K562 (cell line): ENCODE measurements around the gene SCN2B. TPM values are rescaled to one million over a fixed set of nuclear protein-coding genes. Genes with fewer than 3 reads are reported as not detected.

Source experiments
- ATAC-seq: fragments of 200-7000 bp; cut with Tn5 transposase; 3 replicates; pipeline ENCODE4 v1.9.1; 2020; ENCODE audit warnings: moderate library complexity
- BruUV-seq: library from RNA; stranded (reverse); fragments of 400-500 nt; replicated peaks from 2 replicates; lab custom pipeline; 2021; lab: Mats Ljungman, UMichigan
- CTCF ChIA-PET: fragments of 300-600 bp; formaldehyde crosslinking; extraction: SDS; loops from one replicate; lab custom pipeline; 2021; ENCODE audit warnings: low intra/inter-chr PET ratio; lab: Yijun Ruan, JAX
- POLR2A ChIA-PET: fragments of 300-600, 350-650 bp; sonication (Branson Sonifier 250); formaldehyde crosslinking; extraction: SDS; loops from one replicate; lab custom pipeline; 2021; ENCODE audit warnings: antibody characterized with exemption, inconsistent platforms; lab: Yijun Ruan, JAX
- DNase-seq, 4 experiments: peaks; one replicate each; pipeline versions ENCODE4 v3.0.0 to v3.0.0-alpha.2; 2011 to 2018; ENCODE audit warnings: low spot score in 3 of 4, mixed read lengths in 3 of 4; ENCODE audit errors: extremely low read depth in 1 of 4
- FAIRE-seq: peaks from 2 replicates; lab custom pipeline; 2011; peaks lifted over from hg19 to GRCh38; lab: Jason Lieb, UNC
- H2AFZ ChIP-seq: 2 replicates; pipeline ENCODE4 v1.6.0; 2011; ENCODE audit warnings: low read depth, low read length, control low read depth, inconsistent platforms
- H3K27ac ChIP-seq: fragments of 200-600 bp; 3 replicates; pipeline ENCODE4 v1.8.0; 2011; ENCODE audit warnings: low read depth, mild to moderate bottlenecking, control low read depth, inconsistent platforms, low read length, moderate library complexity, mixed read lengths; ENCODE audit errors: extremely low read depth
- H3K27me3 ChIP-seq, 2 experiments: fragments of 300-600 bp in 1 of 2; 2 replicates in 1 of 2; 3 replicates in 1 of 2; pipeline versions ENCODE4 v1.6.0 to v1.8.0; 2011; ENCODE audit warnings: inconsistent platforms in 2 of 2, low read length in 2 of 2, mild to moderate bottlenecking in 1 of 2, mixed read lengths in 1 of 2, moderate library complexity in 1 of 2; ENCODE audit not compliant: control insufficient read depth in 2 of 2, insufficient read depth in 2 of 2
- H3K36me3 ChIP-seq: fragments of 300-600 bp; 3 replicates; pipeline ENCODE4 v1.8.0; 2011; ENCODE audit warnings: mild to moderate bottlenecking, low read length, inconsistent platforms; ENCODE audit not compliant: control insufficient read depth, insufficient read depth
- H3K4me1 ChIP-seq, 2 experiments: fragments of 200-600 bp in 1 of 2; replicated peaks in 1 of 2; 2 replicates in 1 of 2; 3 replicates in 1 of 2; pipeline versions ENCODE4 v1.5.1 to v1.8.0; 2011; ENCODE audit warnings: inconsistent platforms in 2 of 2, low read length in 2 of 2, mild to moderate bottlenecking in 1 of 2, mixed read lengths in 1 of 2, moderate library complexity in 1 of 2; ENCODE audit not compliant: control insufficient read depth in 2 of 2, insufficient read depth in 2 of 2
- H3K4me2 ChIP-seq: 2 replicates; pipeline ENCODE4 v1.6.1; 2011; ENCODE audit warnings: low read length, control low read depth, inconsistent platforms, mixed read lengths; ENCODE audit not compliant: insufficient read depth
- H3K4me3 ChIP-seq: fragments of 200-600 bp; sonication (generic), shearing (Covaris generic); 2 replicates; pipeline ENCODE4 v1.5.1; 2016; ENCODE audit warnings: control low read depth, inconsistent platforms
- H3K79me2 ChIP-seq: fragments of 200-600 bp; 3 replicates; pipeline ENCODE4 v1.8.0; 2011; ENCODE audit warnings: low read length, inconsistent platforms; ENCODE audit not compliant: control insufficient read depth, insufficient read depth
- H3K9ac ChIP-seq, 2 experiments: 2 replicates each; pipeline versions ENCODE4 v1.6.0 to v1.6.1; 2011; ENCODE audit warnings: low read depth in 2 of 2, low read length in 2 of 2, control low read depth in 1 of 2, inconsistent platforms in 1 of 2, mild to moderate bottlenecking in 1 of 2, mixed read lengths in 1 of 2; ENCODE audit not compliant: insufficient read depth in 1 of 2
- H3K9me1 ChIP-seq: one replicate; pipeline ENCODE4 v1.6.0; 2011; ENCODE audit warnings: inconsistent platforms, mild to moderate bottlenecking, low read length, moderate library complexity; ENCODE audit not compliant: control insufficient read depth, insufficient read depth
- H3K9me3 ChIP-seq: replicated peaks from 2 replicates; pipeline ENCODE4 v1.5.1; 2011; ENCODE audit warnings: low read depth, low read length, inconsistent platforms; ENCODE audit not compliant: control insufficient read depth, insufficient read depth
- H4K20me1 ChIP-seq: replicated peaks from 2 replicates; pipeline ENCODE4 v1.6.1; 2011; ENCODE audit warnings: low read length, inconsistent platforms, mixed read lengths; ENCODE audit not compliant: control insufficient read depth, insufficient read depth
- BHLHE40 ChIP-seq: IDR thresholded peaks from 2 replicates; pipeline ENCODE4 v1.6.1; 2011; ENCODE audit warnings: low read length, improper control_type of control experiment
- CEBPG ChIP-seq, 3 experiments: fragments of 200-800 bp in 1 of 3; sonication (Bioruptor generic) in 1 of 3; sonication (generic) in 1 of 3; formaldehyde crosslinking in 1 of 3; IDR thresholded peaks in 2 of 3; conservative IDR thresholded peaks in 1 of 3; 2 replicates each; pipeline versions ENCODE4 v1.6.1 to v1.8.0; 2016 to 2022; ENCODE audit warnings: missing compliant biosample characterization in 2 of 3, missing genetic modification characterization in 2 of 3, mild to moderate bottlenecking in 1 of 3, missing genetic modification reagents in 1 of 3
- DNMT1 ChIP-seq: fragments of 450-650 bp; IDR thresholded peaks from 2 replicates; pipeline ENCODE4 v1.6.1; 2016; ENCODE audit warnings: antibody characterized with exemption, mild to moderate bottlenecking
- GTF2A2 ChIP-seq: IDR thresholded peaks from 2 replicates; pipeline ENCODE4 v1.6.1; 2016; ENCODE audit warnings: mild to moderate bottlenecking, missing genetic modification characterization, missing compliant biosample characterization
- NRF1 ChIP-seq, 2 experiments: fragments of 450-650 bp; IDR thresholded peaks in 1 of 2; conservative IDR thresholded peaks in 1 of 2; 2 replicates each; pipeline ENCODE4 v1.6.1; 2014; ENCODE audit warnings: mild to moderate bottlenecking in 2 of 2
- PTTG1 ChIP-seq: fragments of 450-650 bp; IDR thresholded peaks from 2 replicates; pipeline ENCODE4 v1.6.1; 2016; ENCODE audit warnings: low read depth, mild to moderate bottlenecking, missing genetic modification characterization, missing compliant biosample characterization
- RBM25 ChIP-seq: fragments of 200-400 bp; formaldehyde crosslinking; IDR thresholded peaks from 2 replicates; pipeline ENCODE4 v1.6.1; 2018; ENCODE audit warnings: low read length, low read depth, moderate library complexity; ENCODE audit not compliant: severe bottlenecking
- RUNX1 ChIP-seq: sonication (generic); IDR thresholded peaks from 2 replicates; pipeline ENCODE4 v1.6.1; 2016; ENCODE audit warnings: antibody characterized with exemption, low read depth
- STAT5B ChIP-seq: fragments of 250-450 bp; sonication (Bioruptor Pico); IDR thresholded peaks from 2 replicates; pipeline ENCODE4 v1.8.0; 2021; ENCODE audit warnings: mild to moderate bottlenecking, inconsistent platforms
- U2AF2 ChIP-seq: fragments of 200-400 bp; formaldehyde crosslinking; optimal IDR thresholded peaks from 2 replicates; pipeline ENCODE3; 2017; ENCODE audit warnings: low read depth, mild to moderate bottlenecking, low read length
- XRCC5 ChIP-seq: fragments of 200-400 bp; formaldehyde crosslinking; IDR thresholded peaks from 2 replicates; pipeline ENCODE4 v1.6.1; 2017; ENCODE audit warnings: low read depth, mild to moderate bottlenecking, low read length
- ZBTB17 ChIP-seq: fragments of 450-650 bp; formaldehyde crosslinking; IDR thresholded peaks from 2 replicates; pipeline ENCODE4 v1.4.0; 2020; ENCODE audit warnings: mild to moderate bottlenecking
- ZC3H8 ChIP-seq: fragments of 450-650 bp; IDR thresholded peaks from 2 replicates; pipeline ENCODE4 v1.6.1; 2017
- ZFP30 ChIP-seq: fragments of 250-450 bp; sonication (Bioruptor Pico); IDR thresholded peaks from 2 replicates; pipeline ENCODE4 v1.8.0; 2022; ENCODE audit warnings: moderate library complexity, mild to moderate bottlenecking, inconsistent platforms, borderline replicate concordance
- ZMIZ1 ChIP-seq, 2 experiments: fragments of 150-350 bp in 1 of 2; IDR thresholded peaks; 2 replicates each; pipeline ENCODE4 v1.6.1; 2012 to 2016; ENCODE audit warnings: low read depth in 2 of 2, low read length in 2 of 2, mild to moderate bottlenecking in 1 of 2, moderate library complexity in 1 of 2
- ZNF3 ChIP-seq: fragments of 250-450 bp; sonication (Bioruptor Pico); IDR thresholded peaks from 2 replicates; pipeline ENCODE4 v1.5.0; 2021; ENCODE audit warnings: mild to moderate bottlenecking, moderate library complexity
- ZNF324 ChIP-seq: fragments of 250-450 bp; sonication (Bioruptor Pico); IDR thresholded peaks from 2 replicates; pipeline ENCODE4 v1.4.0; 2020; ENCODE audit warnings: mild to moderate bottlenecking
- ZNF354B ChIP-seq: fragments of 250-450 bp; sonication (Bioruptor Pico); IDR thresholded peaks from 2 replicates; pipeline ENCODE4 v1.4.0; 2020
- ZNF436 ChIP-seq: fragments of 250-450, 450-650 bp; sonication (Bioruptor Pico); formaldehyde crosslinking; IDR thresholded peaks from 2 replicates; pipeline ENCODE4 v1.7.0; 2020; ENCODE audit warnings: mild to moderate bottlenecking
- WGBS: fragments of 100-300 bp; shearing (Covaris generic); methylation state at CpG from one replicate; pipeline ENCODE4 v1.1.6; 2016; ENCODE audit warnings: low coverage, mixed read lengths; ENCODE audit not compliant: insufficient coverage; ENCODE audit errors: missing lambda C conversion rate; 5-methylcytosine and 5-hydroxymethylcytosine counted together
- in situ Hi-C: fragments of 300-500 bp; cut with MboI; formaldehyde crosslinking; loops from 4 replicates; pipeline ENCODE4 v1.15.0; 2018; ENCODE audit warnings: inconsistent platforms, mixed read lengths
- intact Hi-C: fragments of 100-400 bp; cut with micrococcal nuclease; formaldehyde crosslinking; loops from 2 replicates; pipeline ENCODE4 v1.14.2; 2022
- polyA plus RNA-seq, 8 experiments: library from polyadenylated mRNA; depleted of rRNA in 4 of 8; stranded (reverse) in 5 of 8; unstranded in 3 of 8; fragments of >200 nt; fragmentation: Nextera tagmentation in 2 of 8; fragmentation: Illumina TruSeq in 1 of 8; extraction: Ambion mirVana in 2 of 8; extraction: Trizol in 1 of 8; gene quantifications; 2 replicates each; pipeline versions ENCODE4 v1.2.1 to v1.2.3, GENCODE V29; 2011 to 2014; ENCODE audit warnings: inconsistent platforms in 1 of 8, missing spikeins in 1 of 8
- total RNA-seq, 7 experiments: library from RNA; depleted of rRNA in 6 of 7; stranded (reverse); fragments of >200 nt in 6 of 7; fragmentation: Illumina TruSeq in 2 of 7; extraction: Trizol in 2 of 7; gene quantifications; 2 replicates each; pipeline versions ENCODE4 v1.2.1 to v1.2.3, GENCODE V29; 2011 to 2021; ENCODE audit warnings: low replicate concordance in 1 of 7

SCN2B gene
- total and polyA plus RNA-seq, 9 of the 15 experiments (the other 6 are each of a cell fraction or from before 2014, with no cell fraction given) = not detected

GRCh38 chr11:118153516-118153915, 22.9 kb downstream of the SCN2B start:
- H3K9ac ChIP-seq = no peak overlapping the region
- no peak overlapping the region for H3K4me3 ChIP-seq
- H3K4me1 ChIP-seq = peaks cover 0 to 16% of the 10 kb centered on the region in 2 experiments; a peak in 2 of 5 replicates
- no peaks in the 10 kb centered on the region for H3K9me3 ChIP-seq
- H3K36me3 ChIP-seq = no peaks in the 10 kb centered on the region
- H3K27ac ChIP-seq = no peak overlapping the region
- BruUV-seq = no TSS peak
- H3K79me2 ChIP-seq = no peaks in the 10 kb centered on the region
- intact Hi-C loops = no loop called here
- H2AFZ ChIP-seq = no peak overlapping the region
- H3K4me2 ChIP-seq = no peak overlapping the region
- no peak for TF ChIP-seq ZNF436 (CRISPR knock-in tag)
- TF ChIP-seq STAT5B = no peak
- no peak for TF ChIP-seq NRF1 (conservative IDR thresholded peaks at IDR 0.05 in 1 of 2, IDR thresholded peaks at IDR 0.05 in 1 of 2)
- TF ChIP-seq XRCC5 = no peak
- TF ChIP-seq ZBTB17 (CRISPR knock-in tag) = no peak
- TF ChIP-seq ZNF354B (CRISPR knock-in tag) = no peak
- TF ChIP-seq ZC3H8 = no peak
- TF ChIP-seq RUNX1 = no peak
- TF ChIP-seq U2AF2 = no peak
- TF ChIP-seq DNMT1 = no peak
- TF ChIP-seq RBM25 = no peak
- no peak for TF ChIP-seq ZMIZ1 (IDR thresholded peaks at IDR 0.05; ENCODE audit: low read depth in 2 of 2, low read length in 2 of 2)
- no peak for TF ChIP-seq PTTG1
- TF ChIP-seq CEBPG (CRISPR knock-in tag; IDR thresholded peaks at IDR 0.05) = no peak
- TF ChIP-seq CEBPG (tag; conservative IDR thresholded peaks at IDR 0.05 in 1 of 2, IDR thresholded peaks at IDR 0.05 in 1 of 2) = no peak
- no peak for TF ChIP-seq ZNF3 (CRISPR knock-in tag)
- no peak for TF ChIP-seq ZFP30 (CRISPR knock-in tag)
- TF ChIP-seq ZNF324 (CRISPR knock-in tag) = no peak
- TF ChIP-seq BHLHE40 = no peak
- TF ChIP-seq GTF2A2 = no peak
- TF ChIP-seq, all 486 proteins: peak for 0
- in situ Hi-C loops = no loop called here
- 1% methylated on average over 16 of the region's 16 CpGs for whole genome bisulfite sequencing
- ChIA-PET CTCF (no interaction called here), POLR2A (interaction anchor here (0.9 kb wide), 1 partner anchor 10 kb away, joined by 3 read pairs; no protein-coding TSS in a partner anchor)
- no peak for FAIRE-seq
- DNase-seq = no peak
- H3K9me1 ChIP-seq = no peaks in the 10 kb centered on the region
- peaks cover 55 to 97% of the 10 kb centered on the region in 2 experiments for H3K27me3 ChIP-seq
- no peak for ATAC-seq
- H4K20me1 ChIP-seq = 0 out of 2 replicates have a peak, but pooled peaks cover 4% of the 10 kb centered on the region
